ENCODE data around the gene DCLK1.

- TF ChIP-seq CTCF (IDR thresholded peaks at IDR 0.05) (no peak), POLR2A (IDR thresholded peaks at IDR 0.05) (no peak)
These were observed 16.1 kb upstream of the DCLK1 start for GRCh38 chr13:36147330-36147729.

All from right lobe of liver (tissue), 4 donors.